Naive thymus-derived CD8-positive, alpha-beta T cell (primary cell): ENCODE measurements around the gene BIRC5. TPM values are rescaled to one million over a fixed set of nuclear protein-coding genes. Genes with fewer than 3 reads are reported as not detected.
"Not testable (repeated sequence)": the region's sequence is repeated elsewhere in the genome, so short reads cannot be mapped to it uniquely, and the experiment has no call there.

Experiments used
- ATAC-seq, 2 donors: fragments of 150-1000 bp; cut with Tn5 transposase in 1 of 2; sonication (Bioruptor Pico), chemical (Tn5 transposase) in 1 of 2; 1 replicate in 1 of 2; 2 replicates in 1 of 2; pipeline ENCODE4 v1.10.0; 2021; ENCODE audit warnings: mild to moderate bottlenecking in 2 of 2, moderate library complexity in 2 of 2
- POLR2A ChIA-PET: fragments of 350-600 bp; sonication (Branson Sonifier 250); formaldehyde crosslinking; loops from one replicate; lab custom pipeline; 2021; ENCODE audit warnings: antibody characterized with exemption; lab: Charles Lee
- DNase-seq, 10 donors: peaks; one replicate each; pipeline versions ENCODE4 v3.0.0 to v3.0.0-alpha.2; 2020 to 2022
- H3K27ac Mint-ChIP-seq, 10 donors: one replicate each; pipeline ENCODE4 v1.8.0; 2020 to 2022; ENCODE audit warnings: mild to moderate bottlenecking in 10 of 10, mixed read lengths in 10 of 10, moderate library complexity in 4 of 10, inconsistent platforms in 1 of 10
- H3K27me3 Mint-ChIP-seq, 5 donors: one replicate each; pipeline ENCODE4 v1.8.0; 2021 to 2022; ENCODE audit warnings: mixed read lengths in 5 of 5
- H3K36me3 Mint-ChIP-seq, 3 donors: one replicate each; pipeline ENCODE4 v1.8.0; 2020 to 2022; ENCODE audit warnings: mixed read lengths in 3 of 3, mild to moderate bottlenecking in 2 of 3, inconsistent platforms in 1 of 3
- H3K4me1 Mint-ChIP-seq, 4 donors: one replicate each; pipeline ENCODE4 v1.8.0; 2021 to 2022; ENCODE audit warnings: mixed read lengths in 4 of 4
- H3K4me3 Mint-ChIP-seq, 10 donors: one replicate each; pipeline ENCODE4 v1.8.0; 2020 to 2022; ENCODE audit warnings: mild to moderate bottlenecking in 10 of 10, mixed read lengths in 10 of 10, moderate library complexity in 6 of 10, inconsistent platforms in 1 of 10
- H3K9me3 Mint-ChIP-seq, 9 donors: one replicate each; pipeline ENCODE4 v1.8.0; 2020 to 2022; ENCODE audit warnings: mixed read lengths in 9 of 9, mild to moderate bottlenecking in 3 of 9, inconsistent platforms in 1 of 9, moderate library complexity in 1 of 9
- polyA plus RNA-seq, 3 donors: library from polyadenylated mRNA; unstranded; fragments of 300-500 nt; fragmentation: Illumina TruSeq; gene quantifications; one replicate each; pipeline ENCODE4 v1.2.3, GENCODE V29; 2021
- total RNA-seq, 8 experiments: library from RNA in 2 of 8; stranded (reverse) in 2 of 8; gene quantifications; one replicate each; pipeline ENCODE4 v1.2.3 and lab custom pipeline; 2021 to 2026

Gene BIRC5
- total and polyA plus RNA-seq, 5 experiments from 2014 or later, result 0.30 TPM; not detected in 4

DNA sequence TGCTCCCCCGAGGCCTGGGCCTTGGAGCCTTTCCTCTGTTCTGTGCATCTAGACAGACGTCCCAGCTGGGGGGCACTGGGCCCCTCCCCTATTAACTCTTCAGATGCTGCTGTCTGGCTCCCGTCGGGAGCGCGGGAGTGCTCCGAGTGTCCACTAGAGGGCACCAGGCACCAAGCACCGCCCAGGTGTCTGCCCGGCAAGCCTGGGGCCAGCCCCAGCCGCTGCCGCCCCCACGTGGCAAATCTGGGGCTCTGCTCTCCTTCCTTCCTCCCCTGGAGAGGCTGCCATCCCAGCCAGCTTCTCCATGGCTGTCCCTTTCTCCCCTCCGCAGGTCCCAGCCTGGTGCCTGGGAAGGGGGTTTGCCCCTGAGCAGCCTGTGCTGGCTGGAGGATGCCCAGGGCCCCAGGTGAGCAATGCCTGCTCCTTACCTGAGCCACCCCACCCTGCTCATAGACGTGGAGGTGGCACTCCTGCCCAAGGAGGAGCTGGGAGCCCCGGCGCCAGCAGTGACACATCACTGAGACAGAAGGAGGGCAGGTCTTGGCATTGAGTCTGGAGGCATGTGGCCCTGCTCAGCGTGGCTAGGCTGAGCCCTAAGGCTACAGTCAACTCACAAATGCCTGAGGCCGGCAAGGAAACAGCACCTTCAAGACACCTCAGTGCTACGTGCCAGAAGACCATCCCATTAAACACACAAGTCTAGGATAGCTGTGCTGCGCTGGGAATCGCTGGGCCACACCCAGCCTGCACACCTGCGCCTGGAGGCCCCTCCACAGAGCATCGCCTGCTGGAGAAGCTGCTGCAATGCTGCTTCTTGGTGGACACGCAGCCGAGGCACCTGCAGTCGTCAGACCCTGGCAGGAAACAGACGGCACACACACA lies 37.1 kb downstream of the BIRC5 start:
- Mint-ChIP-seq H3K9me3 (no peaks in the 10 kb centered on the region), H3K4me3 (peak overlapping the region; percentile 78 to 95 (median 86)), H3K4me1 (peaks cover 16 to 55% (median 49%) of the 10 kb centered on the region in 4 donors), H3K36me3 (peaks cover 0 to 2% (median 0%) of the 10 kb centered on the region in 3 donors), H3K27ac (peak overlapping the region; percentile 82 to 100 (median 97)), H3K27me3 (no peaks in the 10 kb centered on the region)
- peak; percentile 27 to 34 for ATAC-seq
- peak; percentile 71 to 89 (median 82) for DNase-seq
- POLR2A ChIA-PET, result interaction anchor here (0.5 to 3.1 kb wide), 19 partner anchors 12 to 293 kb away, joined by 3 to 21 read pairs (median 7); partner anchors contain the start of genes PGS1, SOCS3, TMC6 and TMC8

DNA sequence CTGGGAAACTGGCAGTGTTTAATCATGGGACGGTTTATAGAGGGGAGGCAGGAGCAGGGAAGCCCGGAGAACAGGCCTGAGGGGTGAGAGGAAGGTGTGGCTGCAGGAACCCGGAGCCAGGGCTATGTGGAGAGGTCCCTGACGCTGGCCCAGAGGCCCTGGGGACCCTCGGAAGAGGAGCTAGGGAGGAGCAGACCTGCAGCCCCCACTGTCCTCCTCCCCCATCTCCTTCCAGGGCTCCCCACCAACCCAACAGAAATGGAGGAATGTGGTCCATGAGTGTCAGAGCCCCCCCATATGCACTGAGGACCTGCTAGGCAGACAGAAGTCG lies 37.7 kb downstream of the BIRC5 start:
- DNase-seq, result peak in 1 of 10 donors; percentile 47
- POLR2A ChIA-PET, result interaction anchor here (1.2 to 3.1 kb wide), 15 partner anchors 11 to 294 kb away, joined by 3 to 21 read pairs (median 9); partner anchors contain the start of genes PGS1, SOCS3, TMC6 and TMC8
- Mint-ChIP-seq H3K4me1 (peaks cover 16 to 59% (median 53%) of the 10 kb centered on the region in 4 donors), H3K27ac (peak overlapping the region; percentile 82 to 100 (median 97)), H3K27me3 (no peaks in the 10 kb centered on the region), H3K9me3 (no peaks in the 10 kb centered on the region), H3K4me3 (peak overlapping the region; percentile 78 to 95 (median 86)), H3K36me3 (peaks cover 0 to 2% (median 0%) of the 10 kb centered on the region in 3 donors)
- ATAC-seq, result peak in 1 of 2 donors; percentile 0

DNA sequence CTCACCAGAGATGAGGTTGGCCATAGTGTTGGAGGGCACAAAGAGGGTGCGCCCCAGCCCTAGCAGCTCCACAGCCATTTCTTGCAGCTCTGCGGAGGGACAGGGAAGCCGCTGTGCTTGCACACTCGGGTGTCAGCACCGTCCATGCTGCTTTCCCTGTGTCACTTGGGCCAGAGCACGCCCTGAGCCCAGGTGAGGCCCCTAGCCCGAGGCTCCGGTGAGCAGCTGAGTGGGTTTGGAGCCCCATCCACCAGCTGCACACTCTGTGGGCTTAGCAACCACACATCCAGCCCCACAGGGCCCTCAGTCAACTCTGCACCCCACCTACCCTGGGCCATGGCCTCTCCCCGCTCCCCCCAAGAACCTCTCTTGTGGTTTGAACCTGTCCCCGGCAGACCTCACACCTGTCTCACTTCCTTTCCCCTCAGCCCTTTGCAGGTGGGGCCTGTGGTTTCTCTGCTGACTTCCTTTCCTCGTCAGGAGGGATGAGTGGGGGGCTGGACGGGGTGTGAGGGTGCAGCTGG lies 38.1 kb downstream of the BIRC5 start:
- peak overlapping the region; percentile 78 to 95 (median 86) for H3K4me3 Mint-ChIP-seq
- no peaks in the 10 kb centered on the region for H3K9me3 Mint-ChIP-seq
- DNase-seq (peak; percentile 56 to 98 (median 92)), ATAC-seq (peak; percentile 79 to 87)
- POLR2A ChIA-PET, result interaction anchor here (0.5 to 3.1 kb wide), 16 partner anchors 11 to 294 kb away, joined by 3 to 21 read pairs (median 8); partner anchors contain the start of genes PGS1, SOCS3, TMC6 and TMC8
- H3K36me3 Mint-ChIP-seq, result peaks cover 0 to 2% (median 0%) of the 10 kb centered on the region in 3 donors
- H3K27ac Mint-ChIP-seq, result peak overlapping the region; percentile 82 to 100 (median 97)
- peaks cover 16 to 63% (median 54%) of the 10 kb centered on the region in 4 donors for H3K4me1 Mint-ChIP-seq
- no peaks in the 10 kb centered on the region for H3K27me3 Mint-ChIP-seq

DNA sequence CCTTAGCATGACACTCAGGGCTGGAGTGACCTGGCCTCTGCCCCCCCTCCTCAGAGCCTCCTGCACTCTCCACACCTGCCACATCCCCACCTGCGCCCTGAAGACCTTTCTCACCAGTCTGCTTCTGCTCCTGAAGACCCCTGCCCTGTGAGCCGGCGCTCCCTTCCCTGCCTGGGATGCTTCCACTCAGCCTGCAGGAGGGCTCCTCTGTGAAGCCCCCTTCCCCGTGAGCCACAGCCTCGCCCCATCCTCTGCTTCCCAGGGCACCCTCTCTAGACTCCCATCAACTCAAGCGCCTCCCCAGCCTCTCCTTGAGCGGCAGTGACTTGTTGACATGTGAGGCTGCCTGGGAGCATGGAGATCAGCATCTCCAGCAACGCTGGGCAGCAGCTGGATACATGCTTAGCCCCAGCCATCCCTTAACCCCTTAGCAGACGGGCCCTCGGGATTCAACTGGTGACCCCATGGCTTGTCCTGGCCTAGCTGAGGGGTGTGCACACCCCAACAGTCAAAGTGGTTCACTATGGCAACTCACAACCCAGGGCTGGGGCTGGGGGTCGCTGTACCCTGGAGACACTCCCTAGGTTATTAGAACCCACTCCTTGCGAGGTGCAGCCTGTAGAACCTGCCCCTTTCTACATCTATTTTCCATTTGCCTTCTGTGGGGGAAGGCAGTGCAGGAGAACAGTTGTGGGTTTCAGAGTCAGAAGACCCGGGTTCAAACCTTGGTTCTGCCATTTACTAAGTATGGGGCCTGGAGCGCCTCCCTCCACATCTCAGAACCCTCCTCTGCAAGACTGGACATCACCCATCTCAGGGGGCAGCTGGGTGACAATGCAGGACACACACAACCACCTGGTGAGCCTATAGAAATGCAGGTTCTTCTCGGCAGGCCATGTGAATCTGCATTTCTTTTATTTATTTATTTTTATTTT lies 38.9 kb downstream of the BIRC5 start:
- DNase-seq (peak in 3 of 10 donors; percentile 22 to 62 (median 44)), ATAC-seq (peak; percentile 8)
- Mint-ChIP-seq H3K27ac (peak overlapping the region; percentile 82 to 100 (median 97)), H3K9me3 (no peaks in the 10 kb centered on the region), H3K4me1 (peaks cover 18 to 71% (median 62%) of the 10 kb centered on the region in 4 donors), H3K4me3 (peak overlapping the region; percentile 78 to 95 (median 86)), H3K27me3 (no peaks in the 10 kb centered on the region), H3K36me3 (peaks cover 0 to 2% (median 0%) of the 10 kb centered on the region in 3 donors)
- POLR2A ChIA-PET, result interaction anchor here (0.5 to 3.1 kb wide), 11 partner anchors 10 to 127 kb away, joined by 3 to 21 read pairs (median 9); partner anchors contain the start of genes PGS1, SOCS3, TMC6 and TMC8

DNA sequence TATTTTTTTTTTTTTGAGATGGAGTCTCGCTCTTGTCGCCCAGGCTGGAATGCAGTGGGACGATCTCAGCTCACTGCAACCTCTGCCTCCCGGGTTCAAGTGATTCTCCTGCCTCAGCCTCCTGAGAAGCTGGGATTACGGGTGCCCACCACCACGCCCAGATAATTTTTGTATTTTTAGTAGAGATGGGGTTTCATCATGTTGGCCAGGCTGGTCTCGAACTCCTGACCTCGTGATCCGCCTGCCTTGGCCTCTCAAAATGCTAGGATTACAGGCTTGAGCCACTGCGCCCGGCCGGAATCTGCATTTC lies 39.5 kb downstream of the BIRC5 start:
- ATAC-seq, DNase-seq, H3K36me3 Mint-ChIP-seq, H3K27me3 Mint-ChIP-seq, H3K9me3 Mint-ChIP-seq: not testable (repeated sequence)
- H3K4me1 Mint-ChIP-seq, result peaks cover 23 to 77% (median 67%) of the 10 kb centered on the region in 4 donors
- H3K27ac Mint-ChIP-seq, result peak overlapping the region; percentile 55 to 100 (median 94)
- peak overlapping the region; percentile 76 to 89 (median 82) for H3K4me3 Mint-ChIP-seq
- POLR2A ChIA-PET, result interaction anchor here (2.2 to 3.1 kb wide), 3 partner anchors 105 to 123 kb away, joined by 11 to 21 read pairs (median 13); partner anchors contain the start of gene TMC8

DNA sequence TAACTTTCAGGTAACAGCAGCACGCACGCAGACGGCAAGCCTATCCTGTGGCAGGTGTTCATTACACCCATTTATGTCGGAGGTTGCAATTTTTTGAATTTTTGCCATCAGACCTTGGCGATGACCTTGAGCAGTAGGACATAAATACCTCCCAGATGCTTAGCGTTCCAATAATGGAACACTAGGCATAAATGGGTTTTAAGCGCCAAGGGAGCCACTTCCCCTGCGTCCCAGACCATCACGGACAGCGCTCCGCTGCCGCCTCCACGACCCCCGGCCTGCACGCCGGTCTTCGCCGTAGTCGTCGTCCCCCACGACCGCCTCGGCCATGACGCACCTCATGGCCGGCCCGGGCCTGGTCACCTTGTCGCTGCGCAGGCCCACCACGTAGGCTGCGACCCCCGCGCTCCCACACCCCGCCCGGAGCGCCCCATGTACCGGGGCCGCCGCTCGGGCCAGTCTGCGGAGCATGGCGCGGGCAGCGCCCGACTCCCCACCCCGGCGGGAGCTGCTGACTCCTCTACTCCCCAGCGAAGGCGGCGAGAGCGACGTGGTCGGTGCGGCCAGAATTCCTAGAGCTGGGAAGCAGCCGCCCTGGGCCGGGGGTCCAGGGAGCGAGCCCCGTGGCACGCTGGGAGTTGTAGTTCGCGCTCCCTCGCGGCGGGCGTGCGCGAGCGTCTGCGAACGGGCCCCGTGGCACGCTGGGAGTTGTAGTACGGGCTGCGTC lies 40.1 kb downstream of the BIRC5 start:
- POLR2A ChIA-PET, result interaction anchor here (0.6 to 2.8 kb wide), 4 partner anchors 9 to 163 kb away, joined by 3 to 11 read pairs (median 5); no protein-coding TSS in a partner anchor
- Mint-ChIP-seq H3K4me3 (peak overlapping the region; percentile 76 to 89 (median 82)), H3K27ac (peak overlapping the region; percentile 73 to 100 (median 94)), H3K36me3 (peaks cover 0 to 2% (median 0%) of the 10 kb centered on the region in 3 donors), H3K4me1 (peaks cover 23 to 80% (median 68%) of the 10 kb centered on the region in 4 donors), H3K27me3 (no peaks in the 10 kb centered on the region), H3K9me3 (no peaks in the 10 kb centered on the region)
- peak; percentile 35 for ATAC-seq
- DNase-seq, result peak; percentile 65 to 86 (median 78)

DNA sequence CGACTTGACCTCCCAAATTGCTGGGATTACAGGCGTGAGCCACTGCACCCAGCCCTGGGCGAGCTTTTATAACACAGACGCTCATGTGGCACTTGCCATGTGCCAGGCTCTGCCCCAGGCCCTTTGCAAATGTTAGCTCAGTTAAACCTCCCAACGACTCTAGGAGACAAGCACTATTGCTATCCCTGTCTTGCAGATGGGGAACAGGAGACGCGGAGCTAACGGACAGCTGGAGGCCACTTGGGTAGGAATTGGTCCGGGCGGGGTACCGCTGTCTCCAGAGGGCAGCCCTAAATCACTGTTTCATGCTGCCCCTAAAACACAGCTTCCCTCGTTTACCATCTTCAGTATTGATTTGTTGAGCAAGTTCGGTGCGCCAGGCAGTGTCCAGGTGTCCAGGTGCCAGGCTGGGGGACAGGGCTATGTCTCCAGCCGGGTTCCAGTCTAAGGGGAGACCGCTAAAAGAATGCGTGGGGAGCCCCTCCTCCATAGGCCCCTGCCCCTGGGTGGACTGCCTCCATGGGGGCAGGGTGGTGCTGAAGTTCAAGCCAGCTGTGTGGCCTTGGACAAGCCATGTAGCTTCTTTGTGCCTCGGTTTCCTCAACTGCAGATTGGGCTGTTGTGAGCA lies 41.1 kb downstream of the BIRC5 start:
- H3K27me3 Mint-ChIP-seq, result no peaks in the 10 kb centered on the region
- ATAC-seq, result no peak
- POLR2A ChIA-PET, result interaction anchor here (0.6 to 3.6 kb wide), 8 partner anchors 8 to 1116 kb away, joined by 3 to 16 read pairs (median 4); no protein-coding TSS in a partner anchor

DNA sequence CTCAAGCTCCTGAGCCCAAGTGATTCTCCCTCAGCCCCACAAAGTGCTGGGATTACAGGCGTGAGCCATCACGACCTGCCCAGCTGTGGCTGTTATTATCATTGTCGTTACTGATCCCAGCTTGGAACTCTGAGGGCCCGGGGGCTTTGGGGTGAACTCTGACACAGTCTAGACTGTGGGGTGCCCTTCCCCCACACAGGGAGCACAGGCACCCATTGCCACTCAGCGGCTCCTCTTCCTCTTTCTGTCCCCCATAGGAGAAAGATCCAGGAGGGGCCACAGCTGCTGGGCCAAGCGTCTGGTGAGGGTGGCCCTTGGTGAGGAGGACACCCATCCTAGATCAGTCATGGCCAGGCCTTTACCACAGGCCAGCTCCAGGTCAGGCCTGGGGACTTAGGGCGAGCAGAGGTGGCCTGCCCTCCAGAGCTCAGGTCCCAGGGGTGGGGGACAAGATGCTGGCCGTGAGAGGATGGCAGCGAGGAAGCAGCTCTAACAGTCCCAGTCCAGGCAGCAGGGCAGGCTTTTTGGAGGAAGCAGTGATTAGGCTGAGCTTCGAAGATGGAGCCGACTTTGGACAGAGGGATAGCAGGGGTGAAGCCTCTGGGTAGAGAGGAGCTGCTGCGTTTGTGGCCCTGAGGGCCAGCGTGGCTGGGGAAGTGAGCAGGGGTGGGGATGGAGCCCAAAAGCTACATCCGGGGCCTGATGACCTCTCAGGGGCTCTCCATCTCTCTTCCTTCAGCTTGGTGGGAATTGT lies 42.1 kb downstream of the BIRC5 start:
- Mint-ChIP-seq H3K27me3 (no peaks in the 10 kb centered on the region), H3K9me3 (no peaks in the 10 kb centered on the region), H3K36me3 (no peaks in the 10 kb centered on the region), H3K4me3 (peak overlapping the region in 5 of 10 donors; percentile 33 to 63 (median 36)), H3K27ac (peak overlapping the region; percentile 60 to 91 (median 74)), H3K4me1 (peaks cover 24 to 84% (median 72%) of the 10 kb centered on the region in 4 donors)
- POLR2A ChIA-PET, result interaction anchor here (0.6 to 3.6 kb wide), 7 partner anchors 9 to 129 kb away, joined by 3 to 16 read pairs (median 4); no protein-coding TSS in a partner anchor
- DNase-seq (no peak), ATAC-seq (no peak)

More for the DNA sequence above, 41.1 kb downstream of the BIRC5 start:
- Mint-ChIP-seq H3K36me3 (peaks cover 0 to 2% (median 0%) of the 10 kb centered on the region in 3 donors), H3K27ac (peak overlapping the region; percentile 62 to 91 (median 81)), H3K4me1 (peaks cover 26 to 87% (median 75%) of the 10 kb centered on the region in 4 donors), H3K4me3 (peak overlapping the region; percentile 33 to 89 (median 68)), H3K9me3 (no peaks in the 10 kb centered on the region)
- DNase-seq, result peak in 1 of 10 donors; percentile 36

DNA sequence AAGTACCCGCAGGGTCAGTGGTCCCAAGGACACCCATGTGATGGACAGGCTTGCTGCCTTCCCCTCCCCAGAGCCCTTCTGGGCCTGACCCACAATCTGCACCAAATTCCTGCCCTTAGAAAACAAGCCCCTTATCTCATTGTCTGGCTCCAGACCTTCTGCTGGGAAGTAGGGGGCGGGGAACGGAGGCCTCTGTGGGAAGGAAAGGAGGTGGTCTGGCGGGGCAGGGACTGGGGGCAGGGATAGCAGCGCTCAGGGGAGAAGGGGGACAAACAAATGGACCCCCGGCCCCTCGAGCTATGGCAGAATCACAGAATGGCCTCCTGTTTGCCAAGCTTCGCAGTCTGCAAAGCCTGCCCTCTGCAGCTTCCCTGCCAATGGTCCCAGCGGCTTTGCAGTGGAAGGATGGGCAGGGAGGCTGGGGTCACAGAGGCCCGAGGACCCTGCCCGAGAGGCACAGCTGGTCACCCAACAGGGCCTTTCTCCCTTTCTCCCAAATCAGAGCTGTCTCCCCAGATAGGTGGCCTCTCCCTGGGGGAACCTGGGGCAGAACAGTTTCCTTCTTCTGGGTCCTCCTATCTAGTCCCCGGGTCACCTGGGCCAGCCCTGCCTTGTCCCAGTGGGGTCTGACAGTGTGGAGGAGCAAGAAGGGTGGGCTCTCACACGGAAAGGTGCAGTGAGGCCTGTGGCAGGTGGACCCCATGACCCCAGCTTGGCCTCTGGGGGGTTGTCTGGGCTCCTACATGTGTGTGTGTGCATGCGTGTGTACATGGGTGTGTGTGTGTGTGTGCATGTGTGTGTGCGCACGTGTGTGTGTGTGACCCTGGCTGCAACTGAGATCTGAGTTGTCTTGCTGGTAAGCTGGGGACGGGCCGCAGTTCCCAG lies 42.9 kb downstream of the BIRC5 start:
- ATAC-seq, result no peak
- H3K27ac Mint-ChIP-seq, result peak overlapping the region in 9 of 10 donors; percentile 31 to 95 (median 86)
- H3K4me3 Mint-ChIP-seq, result peak overlapping the region in 1 of 10 donors; percentile 4
- H3K4me1 Mint-ChIP-seq, result peaks cover 21 to 76% (median 69%) of the 10 kb centered on the region in 4 donors
- H3K36me3 Mint-ChIP-seq, result no peaks in the 10 kb centered on the region
- POLR2A ChIA-PET, result interaction anchor here (0.6 to 3.6 kb wide), 5 partner anchors 10 to 1275 kb away, joined by 3 to 16 read pairs (median 4); no protein-coding TSS in a partner anchor
- no peaks in the 10 kb centered on the region for H3K27me3 Mint-ChIP-seq
- H3K9me3 Mint-ChIP-seq, result no peaks in the 10 kb centered on the region
- DNase-seq, result no peak
